ENCODE data around the gene FIBCD1.
A peak's percentile ranks its signal among the peaks of the same experiment; 100 is the strongest.

The FIBCD1 gene, protein sequence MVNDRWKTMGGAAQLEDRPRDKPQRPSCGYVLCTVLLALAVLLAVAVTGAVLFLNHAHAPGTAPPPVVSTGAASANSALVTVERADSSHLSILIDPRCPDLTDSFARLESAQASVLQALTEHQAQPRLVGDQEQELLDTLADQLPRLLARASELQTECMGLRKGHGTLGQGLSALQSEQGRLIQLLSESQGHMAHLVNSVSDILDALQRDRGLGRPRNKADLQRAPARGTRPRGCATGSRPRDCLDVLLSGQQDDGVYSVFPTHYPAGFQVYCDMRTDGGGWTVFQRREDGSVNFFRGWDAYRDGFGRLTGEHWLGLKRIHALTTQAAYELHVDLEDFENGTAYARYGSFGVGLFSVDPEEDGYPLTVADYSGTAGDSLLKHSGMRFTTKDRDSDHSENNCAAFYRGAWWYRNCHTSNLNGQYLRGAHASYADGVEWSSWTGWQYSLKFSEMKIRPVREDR

DNA sequence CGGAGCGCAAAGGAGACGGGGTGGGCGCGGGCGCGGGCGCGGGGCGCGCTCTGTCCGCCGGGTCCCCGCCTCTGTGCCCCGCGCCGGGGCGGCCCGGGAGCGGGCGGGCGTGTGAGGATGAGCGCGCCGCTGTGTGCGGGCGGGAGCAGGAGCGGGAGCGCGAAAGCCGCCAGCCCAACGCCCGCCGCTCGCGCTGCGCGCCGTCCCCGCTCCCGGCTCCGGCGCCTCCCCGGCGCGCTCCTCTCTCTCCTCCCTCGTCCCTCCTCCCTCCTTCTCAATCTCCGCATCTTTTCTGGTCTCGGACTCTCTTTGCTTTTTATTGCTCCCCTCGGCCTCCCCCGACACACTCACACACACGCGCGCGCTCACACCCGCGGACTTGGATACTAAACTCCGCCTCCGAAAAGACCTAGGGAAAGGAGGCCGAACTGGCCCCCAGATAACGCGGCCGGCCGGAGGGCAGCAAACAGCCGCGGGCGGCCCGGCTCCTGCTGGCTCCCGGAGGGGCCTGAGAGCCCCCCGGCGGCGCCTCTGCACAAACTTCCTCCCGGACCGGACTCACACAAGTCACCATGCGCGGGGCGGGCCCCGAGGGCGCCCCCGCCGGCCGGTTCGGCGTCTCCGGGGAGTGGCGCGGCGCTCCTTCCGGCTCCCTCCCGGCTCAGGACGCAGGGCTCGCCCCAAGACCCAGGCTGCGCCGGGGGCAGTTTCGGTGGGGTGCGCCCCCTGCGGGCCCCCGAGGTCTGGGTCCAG is at the start of gene FIBCD1:
FIBCD1 (minus strand) TSS at position 596 of the 753 bp plus-strand sequence. CDS start 640 bp downstream, outside the sequence.
- DNase-seq = peak; percentile 87

GRCh38 chr9:130988400-130988747 is 49.3 kb upstream of the FIBCD1 start:
- DNase-seq = no peak

GRCh38 chr9:130987738-130988399 is 48.8 kb upstream of the FIBCD1 start:
- DNase-seq = no peak

DNA sequence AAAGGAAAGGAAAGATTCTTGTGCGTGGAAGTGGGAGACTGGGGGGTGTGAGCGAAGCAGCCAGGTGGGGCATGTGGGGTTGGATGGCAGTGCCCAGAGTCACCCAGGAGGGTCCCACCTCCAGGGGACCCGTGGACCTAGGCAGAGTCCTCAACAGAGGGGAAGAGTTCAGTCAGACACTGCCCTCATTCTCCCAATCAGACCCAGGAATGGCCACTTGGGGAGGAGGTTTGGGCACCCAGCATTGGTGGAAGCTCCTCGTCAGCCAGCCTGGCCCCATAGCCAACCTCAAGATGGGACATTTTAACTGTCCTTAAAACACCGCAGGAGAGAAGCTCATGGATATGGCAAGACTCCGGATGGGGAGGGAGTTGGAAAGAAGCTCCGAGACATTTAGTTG is 48.0 kb upstream of the FIBCD1 start:
- DNase-seq = no peak

DNA sequence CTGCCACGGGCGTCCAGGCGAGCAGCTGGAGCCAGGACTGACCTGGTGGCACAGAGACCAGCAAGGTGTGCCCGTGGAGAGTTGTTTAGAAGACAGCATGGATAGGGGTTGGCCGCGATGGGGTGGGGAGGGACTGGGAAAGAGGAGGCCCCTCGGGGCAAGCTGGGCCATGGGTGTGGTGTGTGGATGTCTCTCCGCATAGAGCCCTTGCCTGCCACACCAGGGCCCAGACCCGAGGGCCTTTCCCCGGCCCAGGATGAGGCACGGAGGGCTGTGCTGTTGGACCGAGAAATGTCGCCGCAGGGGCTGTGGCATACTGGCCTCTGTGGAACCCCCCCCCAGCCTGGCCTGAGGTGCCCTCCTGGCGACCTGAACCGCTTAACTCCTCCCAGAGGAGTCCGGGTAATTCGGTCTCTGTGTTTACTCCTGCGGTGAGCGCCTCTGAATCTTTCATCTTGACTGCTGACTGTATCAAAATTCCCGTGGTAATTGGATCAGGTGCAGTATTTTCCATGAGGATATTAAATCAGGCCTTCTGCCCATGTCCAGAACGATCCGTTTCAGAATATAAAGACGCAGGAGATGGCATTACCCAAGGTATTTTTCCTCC is 47.4 kb upstream of the FIBCD1 start:
- DNase-seq = no peak

GRCh38 chr9:130985606-130986162 is 46.6 kb upstream of the FIBCD1 start:
- DNase-seq = no peak

- DNase-seq = no peak
Measured at GRCh38 chr9:130985029-130985428, 46.0 kb upstream of the FIBCD1 start.

GRCh38 chr9:130984521-130984920 is 45.5 kb upstream of the FIBCD1 start:
- DNase-seq = no peak

GRCh38 chr9:130983970-130984369 is 44.9 kb upstream of the FIBCD1 start:
- DNase-seq = no peak

GRCh38 chr9:130983359-130983670 is 44.3 kb upstream of the FIBCD1 start:
- no peak for DNase-seq

DNA sequence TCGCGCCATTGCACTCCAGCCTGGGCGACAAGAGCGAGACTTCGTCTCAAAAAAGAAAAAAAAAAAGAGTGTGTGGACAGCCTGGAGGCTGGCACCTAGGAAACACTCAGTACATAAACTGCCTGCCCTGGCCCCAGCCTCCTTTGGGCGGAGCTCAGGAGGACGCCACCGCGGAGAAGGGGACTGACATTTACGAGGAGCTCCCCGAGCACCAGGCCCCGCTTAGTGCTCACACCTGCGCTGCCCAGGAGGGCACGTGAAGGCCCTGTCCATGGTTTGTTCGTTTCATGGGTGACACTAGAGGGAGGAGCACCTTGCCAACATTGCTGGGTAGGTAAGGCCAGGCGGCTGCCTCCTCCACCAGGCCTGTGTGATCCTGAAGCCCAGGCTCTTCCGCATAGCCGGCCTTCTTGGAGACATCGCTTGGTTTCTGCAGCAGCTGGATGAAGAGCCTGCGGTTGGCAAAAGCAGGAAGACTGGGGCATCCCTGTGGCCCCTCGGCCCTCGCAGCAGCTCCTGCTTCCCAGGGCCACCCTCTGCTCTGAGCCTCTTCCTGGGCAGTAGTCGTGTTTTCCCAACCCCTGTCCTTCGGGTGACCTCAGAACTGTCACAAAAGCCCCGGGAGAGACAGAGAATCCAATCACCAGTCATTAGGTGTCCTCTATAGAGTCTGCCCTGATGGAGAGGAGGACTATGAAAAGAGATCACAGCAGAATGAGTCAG is 43.8 kb upstream of the FIBCD1 start:
- no peak for DNase-seq

- no peak for DNase-seq
Measured at GRCh38 chr9:130981756-130982137, 42.7 kb upstream of the FIBCD1 start.

- DNase-seq = no peak
Measured at GRCh38 chr9:130981002-130981755, 42.1 kb upstream of the FIBCD1 start.

GRCh38 chr9:130980526-130980925 is 41.5 kb upstream of the FIBCD1 start:
- no peak for DNase-seq

GRCh38 chr9:130979591-130980385 is 40.7 kb upstream of the FIBCD1 start:
- DNase-seq = no peak

DNA sequence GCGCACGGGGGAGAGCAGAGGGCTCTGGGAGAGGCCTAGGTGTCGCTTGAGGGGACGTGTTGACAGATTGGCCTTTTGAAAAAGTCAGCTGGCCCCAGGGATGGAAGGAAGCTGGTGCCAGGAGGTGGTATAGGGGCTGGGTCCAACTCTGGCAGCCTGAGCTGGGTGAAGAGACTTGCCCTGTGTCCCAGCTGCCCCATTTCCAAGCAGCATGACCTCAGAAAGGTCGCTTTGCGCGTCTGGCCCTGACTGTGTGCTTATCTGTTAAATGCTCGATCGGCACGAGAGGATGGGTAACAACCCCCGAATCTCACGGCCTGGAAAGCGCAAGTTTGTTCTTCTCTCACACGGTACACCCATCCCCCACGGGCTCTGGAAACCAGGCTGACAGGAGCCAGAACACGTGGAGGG is 38.8 kb upstream of the FIBCD1 start:
- no peak for DNase-seq

GRCh38 chr9:130975932-130976841 is 37.1 kb upstream of the FIBCD1 start:
- no peak for DNase-seq

- DNase-seq = no peak
Measured at GRCh38 chr9:130975156-130975555, 36.1 kb upstream of the FIBCD1 start.

DNA sequence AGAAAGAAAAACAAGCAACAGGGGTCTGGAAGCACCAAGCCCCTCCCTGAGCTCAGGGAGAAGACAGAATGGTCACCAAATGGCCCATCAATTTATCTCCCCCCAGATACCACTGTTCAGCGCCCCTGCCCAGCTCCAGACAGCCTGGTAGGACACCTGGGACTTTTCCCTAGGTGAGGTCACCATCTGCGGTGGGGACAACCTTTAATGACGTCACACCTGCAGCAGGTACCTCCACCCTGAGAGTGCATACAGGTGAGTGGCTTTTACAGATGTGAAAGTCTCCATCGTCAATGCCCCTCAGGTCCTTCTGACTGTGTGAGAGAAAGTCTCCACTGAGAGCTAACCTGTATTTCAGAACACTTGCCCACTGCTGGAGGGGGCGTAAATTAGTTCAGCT is 35.6 kb upstream of the FIBCD1 start:
- DNase-seq = no peak
